Uterus (tissue), 4 donors: Measurements from ENCODE around the gene CACNA1B. TPM values are rescaled to one million over a fixed set of nuclear protein-coding genes. Genes with fewer than 3 reads are reported as not detected.

Source experiments
- DNase-seq, 2 donors: peaks; one replicate each; pipeline ENCODE4 v3.0.0-alpha.2; 2019 to 2020
- H3K27ac ChIP-seq, 2 donors: fragments of 200-600 bp; sonication (generic); 1 replicate in 1 of 2; 2 replicates in 1 of 2; pipeline ENCODE4 v1.5.1; 2016 to 2018
- H3K27me3 ChIP-seq, 2 donors: fragments of 200-600 bp; sonication (generic); one replicate each; pipeline ENCODE4 v1.5.1; 2018 to 2019; ENCODE audit warnings: control low read depth in 1 of 2
- H3K36me3 ChIP-seq, 2 donors: fragments of 200-600 bp; sonication (generic); one replicate each; pipeline ENCODE4 v1.5.1; 2019; ENCODE audit warnings: control low read depth in 1 of 2
- H3K4me1 ChIP-seq, 2 donors: fragments of 200-600 bp; sonication (generic); one replicate each; pipeline ENCODE4 v1.5.1; 2018 to 2019; ENCODE audit warnings: control low read depth in 1 of 2
- H3K4me3 ChIP-seq, 2 donors: fragments of 200-600 bp; sonication (generic); 1 replicate in 1 of 2; 2 replicates in 1 of 2; pipeline ENCODE4 v1.5.1; 2018 to 2019; ENCODE audit warnings: mild to moderate bottlenecking in 1 of 2
- H3K9me3 ChIP-seq, 2 donors: fragments of 200-600 bp; sonication (generic); one replicate each; pipeline ENCODE4 v1.5.1; 2019; ENCODE audit warnings: control low read depth in 1 of 2
- CTCF ChIP-seq, 4 experiments: fragments of 200-600 bp in 2 of 4; fragments of 450-650 bp in 2 of 4; sonication (generic) in 2 of 4; IDR thresholded peaks; one replicate each; pipeline ENCODE4 v1.5.1; 2016 to 2019; ENCODE audit warnings: antibody characterized with exemption in 4 of 4, mild to moderate bottlenecking in 2 of 4, moderate library complexity in 1 of 4
- POLR2A ChIP-seq, 2 donors: fragments of 450-650 bp; IDR thresholded peaks; one replicate each; pipeline ENCODE4 v1.6.1; 2016; ENCODE audit warnings: antibody characterized with exemption in 2 of 2, mild to moderate bottlenecking in 1 of 2, moderate library complexity in 1 of 2
- intact Hi-C: fragments of 100-400 bp; cut with DNase I; formaldehyde crosslinking; loops from one replicate; pipeline ENCODE4 v1.15.1; 2023; ENCODE audit warnings: low total_unique reads
- total RNA-seq, 4 donors: library from RNA; depleted of rRNA in 3 of 4; stranded (reverse); fragments of >200 nt in 3 of 4; gene quantifications; one replicate each; pipeline versions ENCODE4 v1.1.0 to v1.2.4, GENCODE V29; 2014 to 2023
- donor health status: DM: yes; HTN: yes; CAD: no.

CACNA1B gene
- total RNA-seq, 4 donors from 2014 or later = 0.12 to 0.97 TPM; not detected in 2

GRCh38 chr9:138077898-138078540 is 200.4 kb downstream of the CACNA1B start:
- peak in 1 of 2 donors; percentile 3 for DNase-seq
- Histone ChIP-seq H3K27ac (no peak overlapping the region), H3K4me1 (no peaks in the 10 kb centered on the region), H3K27me3 (no peaks in the 10 kb centered on the region), H3K36me3 (no peaks in the 10 kb centered on the region), H3K9me3 (no peaks in the 10 kb centered on the region), H3K4me3 (no peak overlapping the region)
- TF ChIP-seq CTCF (IDR thresholded peaks at IDR 0.05) (no peak), POLR2A (IDR thresholded peaks at IDR 0.05) (no peak)
- intact Hi-C loops = no loop called here

GRCh38 chr9:138078846-138079245 is 201.3 kb downstream of the CACNA1B start:
- H3K27me3 ChIP-seq = no peaks in the 10 kb centered on the region
- no peak overlapping the region for H3K4me3 ChIP-seq
- H3K9me3 ChIP-seq = no peaks in the 10 kb centered on the region
- H3K27ac ChIP-seq = no peak overlapping the region
- no peaks in the 10 kb centered on the region for H3K4me1 ChIP-seq
- intact Hi-C loops = no loop called here
- TF ChIP-seq CTCF (IDR thresholded peaks at IDR 0.05) = no peak
- no peak for TF ChIP-seq POLR2A (IDR thresholded peaks at IDR 0.05)
- DNase-seq = no peak
- no peaks in the 10 kb centered on the region for H3K36me3 ChIP-seq

- Histone ChIP-seq H3K27ac (no peak overlapping the region), H3K27me3 (no peaks in the 10 kb centered on the region), H3K4me1 (no peaks in the 10 kb centered on the region), H3K36me3 (no peaks in the 10 kb centered on the region), H3K9me3 (peaks cover 0 to 10% of the 10 kb centered on the region in 2 donors), H3K4me3 (no peak overlapping the region)
- peak in 1 of 2 donors; percentile 1 for DNase-seq
- intact Hi-C loops = no loop called here
- no peak for TF ChIP-seq CTCF (IDR thresholded peaks at IDR 0.05)
- no peak for TF ChIP-seq POLR2A (IDR thresholded peaks at IDR 0.05)
These were observed 203.4 kb downstream of the CACNA1B start for GRCh38 chr9:138080979-138081378.

- no peak for DNase-seq
- H3K27me3 ChIP-seq = no peaks in the 10 kb centered on the region
- H3K27ac ChIP-seq = no peak overlapping the region
- H3K9me3 ChIP-seq = peaks cover 0 to 10% of the 10 kb centered on the region in 2 donors
- no peak overlapping the region for H3K4me3 ChIP-seq
- H3K4me1 ChIP-seq = no peaks in the 10 kb centered on the region
- TF ChIP-seq CTCF (IDR thresholded peaks at IDR 0.05) (no peak), POLR2A (IDR thresholded peaks at IDR 0.05) (no peak)
- intact Hi-C loops = no loop called here
- no peaks in the 10 kb centered on the region for H3K36me3 ChIP-seq
These were observed 205.5 kb downstream of the CACNA1B start for GRCh38 chr9:138082918-138083636.

- H3K4me1 ChIP-seq = no peaks in the 10 kb centered on the region
- intact Hi-C loops = no loop called here
- no peak overlapping the region for H3K27ac ChIP-seq
- TF ChIP-seq POLR2A (IDR thresholded peaks at IDR 0.05) (no peak), CTCF (IDR thresholded peaks at IDR 0.05) (no peak)
- H3K36me3 ChIP-seq = no peaks in the 10 kb centered on the region
- H3K4me3 ChIP-seq = no peak overlapping the region
- peaks cover 0 to 10% of the 10 kb centered on the region in 2 donors for H3K9me3 ChIP-seq
- H3K27me3 ChIP-seq = no peaks in the 10 kb centered on the region
- DNase-seq = no peak
These were observed 206.3 kb downstream of the CACNA1B start for GRCh38 chr9:138083873-138084272.
